Esophagus (tissue), 2 donors: Measurements from ENCODE around the gene HDAC11. TPM values are rescaled to one million over a fixed set of nuclear protein-coding genes. Genes with fewer than 3 reads are reported as not detected.

ENCODE experiments used
- H3K27ac ChIP-seq, 2 donors: one replicate each; pipeline ENCODE4 v1.5.1; 2013; ENCODE audit warnings: low read depth in 2 of 2, mild to moderate bottlenecking in 2 of 2, inconsistent platforms in 1 of 2, low read length in 1 of 2, moderate library complexity in 1 of 2
- H3K27me3 ChIP-seq, 2 donors: one replicate each; pipeline ENCODE4 v1.6.1; 2013; ENCODE audit warnings: low read length in 2 of 2, control low read depth in 1 of 2, mild to moderate bottlenecking in 1 of 2; ENCODE audit not compliant: insufficient read depth in 2 of 2, control insufficient read depth in 1 of 2
- H3K36me3 ChIP-seq, 2 donors: one replicate each; pipeline ENCODE4 v1.6.1; 2013; ENCODE audit warnings: low read length in 1 of 2; ENCODE audit not compliant: control insufficient read depth in 2 of 2, insufficient read depth in 2 of 2
- H3K4me1 ChIP-seq, 2 donors: one replicate each; pipeline ENCODE4 v1.6.1; 2013; ENCODE audit warnings: low read length in 1 of 2; ENCODE audit not compliant: control insufficient read depth in 2 of 2, insufficient read depth in 2 of 2
- H3K4me3 ChIP-seq, 2 donors: one replicate each; pipeline ENCODE4 v1.5.1; 2013; ENCODE audit warnings: low read length in 2 of 2, mild to moderate bottlenecking in 2 of 2, low read depth in 1 of 2, moderate library complexity in 1 of 2
- H3K9me3 ChIP-seq, 2 donors: one replicate each; pipeline ENCODE4 v1.6.1; 2013; ENCODE audit warnings: mild to moderate bottlenecking in 2 of 2, low read depth in 1 of 2, low read length in 1 of 2, moderate library complexity in 1 of 2; ENCODE audit not compliant: control insufficient read depth in 2 of 2, insufficient read depth in 1 of 2
- WGBS, 2 donors: extraction: QIAGEN DNeasy Blood & Tissue Kit; methylation state at CpG; one replicate each; pipeline ENCODE4 v1.1.7; 2013; 5-methylcytosine and 5-hydroxymethylcytosine counted together
- polyA plus RNA-seq, 2 donors: library from polyadenylated mRNA; stranded (reverse); fragments of 200-250 nt; gene quantifications; one replicate each; pipeline ENCODE4 v1.2.3, GENCODE V29; 2013
- donor health status: healthy with polysubstance abuse.
- donor health status: Bipolar disorder and iron deficiency.

The HDAC11 gene
- polyA plus RNA-seq, 2 donors = 12.9 TPM

DNA sequence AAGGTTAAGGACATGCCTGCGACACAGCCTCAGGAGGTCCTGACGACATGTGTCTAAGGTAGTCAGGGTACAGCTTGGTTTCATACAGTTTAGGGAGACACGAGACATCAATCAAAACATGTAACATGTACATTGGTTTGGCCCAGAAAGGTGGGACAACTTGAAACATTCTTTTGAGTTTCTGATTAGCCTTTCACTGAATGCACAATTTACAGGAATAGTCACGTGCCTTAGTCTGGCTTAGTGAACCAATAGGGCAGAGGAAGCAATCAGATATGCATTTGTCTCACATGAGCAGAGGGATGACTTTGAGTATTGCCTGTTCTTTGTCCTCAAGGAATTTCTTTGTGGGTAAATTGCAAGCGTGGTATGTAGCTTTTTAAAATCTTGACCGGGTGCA lies 24.5 kb upstream of the HDAC11 start:
- no peak overlapping the region for H3K4me3 ChIP-seq
- peak overlapping the region; percentile 14 to 85 for H3K27ac ChIP-seq
- H3K9me3 ChIP-seq = no peaks in the 10 kb centered on the region
- no peaks in the 10 kb centered on the region for H3K4me1 ChIP-seq
- 53 to 63% methylated on average over 6 of the region's 6 CpGs for WGBS, 2 donors
- H3K36me3 ChIP-seq = no peaks in the 10 kb centered on the region
- H3K27me3 ChIP-seq = no peaks in the 10 kb centered on the region

DNA sequence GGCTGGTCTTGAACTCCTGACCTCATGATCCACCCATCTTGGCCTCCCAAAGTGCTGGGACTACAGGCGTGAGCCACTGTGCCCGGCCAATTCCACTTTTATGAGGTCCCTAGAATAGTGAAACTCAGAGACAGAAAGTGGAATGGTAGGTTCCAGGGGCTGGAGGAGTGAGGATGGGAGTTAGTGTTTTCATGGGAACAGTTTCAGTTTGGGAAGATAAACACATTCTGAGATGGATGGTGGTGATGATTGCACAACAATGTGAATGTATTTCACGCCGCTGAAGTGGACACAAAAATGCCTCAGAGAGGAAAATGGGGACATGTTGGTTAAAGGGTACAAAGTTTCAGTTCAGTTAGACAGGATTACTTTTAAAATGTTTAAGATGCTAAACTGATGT lies 22.5 kb upstream of the HDAC11 start:
- H3K27ac ChIP-seq = no peak overlapping the region
- no peak overlapping the region for H3K4me3 ChIP-seq
- no peaks in the 10 kb centered on the region for H3K27me3 ChIP-seq
- H3K36me3 ChIP-seq = no peaks in the 10 kb centered on the region
- peaks cover 0 to 2% of the 10 kb centered on the region in 2 donors for H3K9me3 ChIP-seq
- WGBS, 2 donors = 75 to 85% methylated on average over 4 of the region's 4 CpGs
- H3K4me1 ChIP-seq = no peaks in the 10 kb centered on the region

DNA sequence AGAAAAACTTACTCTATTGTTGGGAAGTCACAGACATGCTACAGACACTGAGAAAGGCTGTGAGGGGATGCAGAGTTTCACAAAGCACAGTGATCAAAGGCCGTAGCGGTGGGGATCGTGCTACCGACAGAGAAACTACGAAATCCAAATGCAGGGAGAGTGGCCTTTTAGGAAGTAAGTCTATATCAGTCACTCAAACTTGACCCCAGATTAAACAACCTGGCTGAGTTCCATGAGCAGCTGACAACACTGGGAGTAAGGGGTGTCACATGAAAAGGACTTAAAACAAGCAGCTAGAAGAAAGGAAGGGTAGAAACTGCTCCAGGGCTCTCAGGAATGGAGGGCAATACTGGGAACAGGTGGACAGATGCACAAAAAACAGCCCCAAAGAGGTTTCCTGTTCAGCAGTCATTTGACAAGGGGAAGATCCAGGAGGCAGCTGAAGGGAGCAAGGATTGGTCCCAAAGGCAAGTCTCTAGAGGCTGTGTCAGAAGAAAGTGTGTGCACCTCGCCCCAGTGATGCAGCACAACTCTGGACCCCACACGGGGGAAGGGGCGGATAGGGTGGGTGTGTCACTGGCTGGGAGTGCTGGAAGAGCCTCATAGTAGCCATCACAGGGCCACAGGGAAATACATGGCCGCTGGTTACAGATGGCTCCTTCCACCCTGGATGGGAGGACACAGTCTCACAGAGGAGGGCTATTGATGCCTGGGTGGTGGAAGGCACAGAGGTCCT lies 20.3 kb upstream of the HDAC11 start:
- Histone ChIP-seq H3K36me3 (no peaks in the 10 kb centered on the region), H3K9me3 (peaks cover 0 to 2% of the 10 kb centered on the region in 2 donors), H3K4me1 (no peaks in the 10 kb centered on the region), H3K4me3 (no peak overlapping the region), H3K27me3 (no peaks in the 10 kb centered on the region), H3K27ac (no peak overlapping the region)
- WGBS, 2 donors = 79 to 84% methylated on average over 9 of the region's 9 CpGs

DNA sequence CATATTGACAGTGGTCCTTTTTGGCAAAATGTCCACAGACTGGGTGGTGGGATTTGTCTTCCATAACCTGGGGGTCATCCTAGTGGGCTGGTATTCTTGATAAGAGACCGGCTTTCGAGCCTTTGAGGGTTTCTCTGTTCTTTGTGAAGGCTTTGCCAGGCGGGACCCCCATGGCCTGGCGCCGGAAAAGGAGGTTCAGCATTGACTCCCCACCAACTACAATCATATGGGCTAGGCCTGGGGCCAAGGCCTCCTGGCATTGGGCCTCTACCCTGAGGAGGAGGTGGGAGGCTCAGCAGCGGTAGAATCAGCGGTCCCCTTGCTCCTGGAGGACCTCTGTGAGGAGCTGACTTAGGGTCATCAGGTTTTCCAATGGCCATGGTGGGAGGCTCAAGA lies 19.8 kb upstream of the HDAC11 start:
- Histone ChIP-seq H3K27me3 (no peaks in the 10 kb centered on the region), H3K27ac (no peak overlapping the region), H3K4me3 (no peak overlapping the region), H3K9me3 (peaks cover 0 to 2% of the 10 kb centered on the region in 2 donors), H3K4me1 (no peaks in the 10 kb centered on the region), H3K36me3 (no peaks in the 10 kb centered on the region)
- 97 to 100% methylated on average over 7 of the region's 7 CpGs for WGBS, 2 donors

DNA sequence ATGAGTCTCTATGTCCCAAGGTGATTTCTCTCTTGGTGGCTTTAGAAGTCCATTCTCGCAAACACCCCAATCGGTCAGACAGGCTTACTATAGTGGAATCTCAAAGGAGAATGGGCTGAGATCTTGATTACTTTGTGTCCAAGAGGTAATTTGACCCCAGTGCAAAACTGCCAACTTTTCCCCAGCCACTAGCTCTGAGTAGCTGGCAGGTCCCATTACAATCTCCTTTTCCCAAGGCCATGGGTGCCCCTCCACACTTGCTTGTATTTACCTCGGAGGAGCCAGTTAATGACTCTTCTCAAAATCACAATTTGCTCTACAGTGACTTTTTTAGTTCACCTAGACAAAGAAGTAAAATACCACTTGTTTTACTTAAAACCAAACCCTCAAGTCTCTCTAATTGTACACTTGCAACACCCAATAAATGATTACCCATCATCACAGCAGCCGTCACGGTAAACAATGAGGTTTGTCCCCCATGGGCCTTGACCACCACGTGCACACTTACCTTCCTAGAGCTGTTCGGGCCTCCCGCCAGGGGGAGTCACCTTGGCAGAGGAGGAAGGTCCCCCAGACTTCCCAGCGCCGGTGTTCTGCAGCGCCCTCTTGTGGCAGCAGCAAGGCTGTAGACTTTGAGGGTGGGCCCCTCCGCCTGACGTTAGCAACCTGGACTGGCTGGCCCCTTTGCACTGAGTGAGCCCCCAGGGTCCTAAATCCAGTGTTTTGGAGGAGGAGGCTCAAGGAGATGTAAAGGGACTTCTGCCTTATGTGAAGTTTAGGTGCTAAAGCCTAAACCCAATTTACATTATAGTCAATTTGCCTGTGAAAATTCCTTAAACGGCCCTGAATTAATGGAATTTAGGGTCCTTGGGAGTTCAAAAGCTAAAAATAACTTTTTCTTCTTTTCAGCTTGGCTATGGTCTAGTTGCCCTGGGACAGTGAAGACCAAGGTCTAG lies 18.7 kb upstream of the HDAC11 start:
- WGBS, 2 donors = 48 to 53% methylated on average over 14 of the region's 14 CpGs

DNA sequence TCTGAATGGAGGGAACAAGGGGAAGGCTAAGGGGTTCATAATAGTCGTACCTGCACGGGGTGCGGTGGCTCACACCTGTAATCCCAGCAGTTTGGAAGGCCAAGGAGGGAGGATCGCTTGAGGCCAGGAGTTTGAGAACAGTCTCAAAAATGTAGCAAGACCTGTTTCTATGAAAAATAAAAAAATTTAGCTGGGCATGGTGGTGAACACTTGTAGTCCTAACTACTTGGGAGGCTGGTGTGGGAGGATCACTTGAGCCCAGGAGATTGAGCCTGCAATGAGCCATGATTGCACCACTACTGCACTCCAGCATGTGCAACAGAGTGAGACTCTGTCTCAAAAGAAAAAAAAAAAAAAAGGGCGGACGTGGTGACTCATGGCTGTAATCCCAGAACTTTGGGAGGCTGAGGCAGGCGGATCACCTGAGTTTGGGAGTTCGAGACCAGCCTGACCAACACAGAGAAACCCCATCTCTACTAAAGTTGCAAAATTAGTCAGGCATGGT lies 17.9 kb upstream of the HDAC11 start:
- Histone ChIP-seq H3K27ac (no peak overlapping the region), H3K4me3 (no peak overlapping the region), H3K36me3 (no peaks in the 10 kb centered on the region), H3K9me3 (peaks cover 0 to 2% of the 10 kb centered on the region in 2 donors), H3K4me1 (no peaks in the 10 kb centered on the region), H3K27me3 (no peaks in the 10 kb centered on the region)
- 84 to 85% methylated on average over 8 of the region's 8 CpGs for WGBS, 2 donors

More for the DNA sequence above, 18.7 kb upstream of the HDAC11 start:
- no peak overlapping the region for H3K27ac ChIP-seq
- no peaks in the 10 kb centered on the region for H3K36me3 ChIP-seq
- H3K9me3 ChIP-seq = peaks cover 0 to 2% of the 10 kb centered on the region in 2 donors
- H3K4me3 ChIP-seq = no peak overlapping the region
- no peaks in the 10 kb centered on the region for H3K4me1 ChIP-seq
- no peaks in the 10 kb centered on the region for H3K27me3 ChIP-seq

DNA sequence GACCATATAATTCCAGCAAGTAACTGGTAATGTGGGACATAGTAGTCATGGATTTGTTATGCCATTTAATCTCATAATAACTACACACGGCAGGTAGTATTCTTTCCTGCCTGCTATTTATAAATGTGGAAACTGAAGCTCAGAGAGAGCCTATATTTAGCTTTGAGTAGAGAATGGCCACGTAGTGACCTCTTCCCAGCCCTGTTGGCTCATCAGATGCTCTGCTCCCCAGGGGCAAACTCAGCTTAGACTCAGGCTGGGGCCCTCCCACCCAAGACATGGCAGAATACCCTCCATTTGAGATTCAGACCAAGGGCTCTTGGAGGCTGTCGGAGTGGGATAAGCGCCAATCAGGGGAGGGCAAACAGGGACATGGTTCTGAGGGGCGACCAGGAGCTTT lies 17.3 kb upstream of the HDAC11 start:
- Histone ChIP-seq H3K27ac (no peak overlapping the region), H3K27me3 (no peaks in the 10 kb centered on the region), H3K4me1 (no peaks in the 10 kb centered on the region), H3K9me3 (peaks cover 0 to 2% of the 10 kb centered on the region in 2 donors), H3K36me3 (no peaks in the 10 kb centered on the region), H3K4me3 (no peak overlapping the region)
- WGBS, 2 donors = 72 to 85% methylated on average over 5 of the region's 5 CpGs

DNA sequence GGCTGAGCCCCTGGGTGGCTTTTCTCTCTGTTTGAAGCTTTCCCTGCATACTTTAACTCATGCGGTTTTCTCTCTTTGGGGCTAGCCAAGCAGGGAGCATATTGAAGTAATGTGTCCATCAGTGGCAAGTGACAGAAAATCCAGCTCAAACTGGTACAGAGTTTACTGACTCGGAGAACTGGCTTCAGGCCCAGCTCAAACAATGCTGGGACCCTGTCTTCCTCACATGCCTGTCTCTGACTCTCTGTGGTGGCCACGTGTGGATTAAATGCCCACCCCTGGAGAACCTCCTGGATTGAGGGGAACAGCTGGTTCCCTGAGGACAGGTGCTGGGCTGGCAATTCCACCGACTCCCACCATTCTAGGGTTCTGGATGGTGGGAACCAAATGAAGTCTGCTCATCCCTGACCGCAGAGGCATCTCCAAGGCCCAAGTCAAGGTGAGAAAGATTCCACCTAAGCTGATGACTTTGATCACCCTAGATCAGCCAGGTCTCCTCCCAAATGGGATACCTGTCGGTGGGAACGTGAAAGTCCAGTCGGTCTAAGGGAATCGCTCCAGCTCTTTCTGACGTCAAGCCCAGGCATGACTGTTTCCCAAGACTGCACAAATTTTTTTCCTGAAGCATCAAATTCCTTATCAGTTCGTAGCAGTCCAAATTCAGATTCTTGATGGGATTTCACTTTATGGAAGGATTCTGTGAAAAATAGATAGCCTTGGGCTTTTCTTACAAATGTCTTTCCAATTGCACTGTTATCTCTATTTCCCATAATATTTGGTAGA lies 16.3 kb upstream of the HDAC11 start:
- Histone ChIP-seq H3K27me3 (no peaks in the 10 kb centered on the region), H3K36me3 (no peaks in the 10 kb centered on the region), H3K27ac (no peak overlapping the region), H3K9me3 (peaks cover 0 to 2% of the 10 kb centered on the region in 2 donors), H3K4me3 (no peak overlapping the region), H3K4me1 (no peaks in the 10 kb centered on the region)
- 56 to 72% methylated on average over 11 of the region's 11 CpGs for WGBS, 2 donors

DNA sequence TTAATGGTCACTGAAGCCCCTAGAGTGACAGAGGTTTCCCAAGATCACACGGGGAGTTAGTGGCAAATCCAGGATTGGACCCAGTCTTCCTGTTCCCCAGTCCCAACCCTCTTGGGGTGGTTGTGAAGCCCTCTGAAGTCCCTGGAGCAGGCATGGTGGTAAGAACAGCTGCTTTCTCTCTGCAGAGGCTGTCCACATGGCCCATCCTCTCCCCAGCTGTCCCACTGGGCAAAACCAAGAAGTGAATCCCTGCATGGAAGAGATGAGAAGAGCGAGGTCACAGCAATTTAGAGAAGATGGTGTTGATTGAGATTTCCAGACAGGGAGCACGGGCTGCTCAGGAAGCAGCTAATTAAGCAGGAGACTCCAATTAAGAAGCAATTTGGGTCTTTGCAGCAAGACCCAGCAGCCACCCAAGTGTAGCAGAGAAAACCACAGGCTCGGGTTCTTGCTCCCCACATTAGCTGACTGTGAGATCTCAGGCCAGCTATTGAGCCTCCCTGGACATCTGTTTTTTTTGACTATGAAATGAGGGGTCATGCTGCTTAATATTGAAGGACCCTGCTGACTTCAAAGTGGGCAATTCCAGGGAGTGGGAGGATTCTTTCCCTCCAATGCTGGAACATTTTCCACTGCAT lies 14.8 kb upstream of the HDAC11 start:
- Histone ChIP-seq H3K4me1 (no peaks in the 10 kb centered on the region), H3K27ac (no peak overlapping the region), H3K4me3 (no peak overlapping the region), H3K27me3 (no peaks in the 10 kb centered on the region), H3K36me3 (no peaks in the 10 kb centered on the region), H3K9me3 (peaks cover 0 to 2% of the 10 kb centered on the region in 2 donors)
- WGBS, 2 donors = 74 to 82% methylated on average over 4 of the region's 4 CpGs
